ENCODE data around the gene RPS2.

The RPS2 gene

DNA sequence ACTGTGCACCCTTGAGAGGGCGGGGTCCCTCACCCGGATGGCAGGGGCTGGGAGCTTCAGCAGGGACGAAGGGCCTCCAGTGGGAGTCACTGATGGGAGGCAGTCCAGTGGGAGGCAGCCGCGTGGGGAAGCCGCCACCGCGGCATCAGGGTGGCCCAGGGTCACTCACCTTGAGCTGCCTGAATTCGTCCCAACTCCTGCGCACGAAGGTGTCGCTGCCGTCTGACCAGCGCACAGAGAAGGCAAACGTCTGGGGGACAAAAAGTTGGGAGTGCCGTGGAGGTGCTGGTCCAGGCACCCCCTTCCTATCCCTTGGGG lies 16.1 kb upstream of the RPS2 start:
- FAIRE-seq: no peak

DNA sequence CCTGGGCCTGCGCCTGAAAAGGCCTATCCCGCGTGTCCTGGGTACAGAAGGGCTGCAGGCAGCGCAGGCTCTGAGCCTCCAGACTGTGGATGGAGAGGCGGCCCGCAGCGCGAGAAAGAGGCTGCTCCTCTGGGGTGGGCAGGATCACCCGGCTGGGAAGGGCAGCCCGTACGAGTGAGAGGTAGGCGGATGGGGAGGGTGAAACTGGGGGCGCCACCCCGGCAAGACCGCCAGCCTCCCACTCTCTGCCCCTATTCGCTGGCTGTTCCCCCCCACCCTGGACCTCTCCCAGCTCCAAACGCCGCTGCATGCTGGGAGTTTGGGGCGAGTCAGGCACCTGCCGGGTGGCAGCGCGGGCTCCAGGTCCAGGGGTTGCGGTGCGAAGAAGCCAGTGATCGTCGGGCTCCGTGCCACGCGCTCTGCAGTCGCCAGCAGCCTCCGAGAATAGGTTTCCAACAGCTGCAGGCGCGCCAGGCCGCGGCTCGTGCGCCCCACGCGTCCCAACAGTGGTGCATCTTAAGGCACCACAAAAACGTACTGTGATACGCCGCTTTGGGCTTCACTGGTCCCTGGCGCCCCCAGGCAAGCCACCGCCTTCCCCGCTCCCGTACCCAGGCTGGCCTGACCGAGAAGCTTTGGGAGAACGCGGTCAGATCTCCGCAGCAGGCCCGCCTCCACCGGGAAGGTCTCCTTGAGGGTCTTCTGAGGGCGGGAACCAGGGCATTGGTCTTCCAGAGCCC lies 15.6 kb upstream of the RPS2 start:
- no peak for FAIRE-seq

DNA sequence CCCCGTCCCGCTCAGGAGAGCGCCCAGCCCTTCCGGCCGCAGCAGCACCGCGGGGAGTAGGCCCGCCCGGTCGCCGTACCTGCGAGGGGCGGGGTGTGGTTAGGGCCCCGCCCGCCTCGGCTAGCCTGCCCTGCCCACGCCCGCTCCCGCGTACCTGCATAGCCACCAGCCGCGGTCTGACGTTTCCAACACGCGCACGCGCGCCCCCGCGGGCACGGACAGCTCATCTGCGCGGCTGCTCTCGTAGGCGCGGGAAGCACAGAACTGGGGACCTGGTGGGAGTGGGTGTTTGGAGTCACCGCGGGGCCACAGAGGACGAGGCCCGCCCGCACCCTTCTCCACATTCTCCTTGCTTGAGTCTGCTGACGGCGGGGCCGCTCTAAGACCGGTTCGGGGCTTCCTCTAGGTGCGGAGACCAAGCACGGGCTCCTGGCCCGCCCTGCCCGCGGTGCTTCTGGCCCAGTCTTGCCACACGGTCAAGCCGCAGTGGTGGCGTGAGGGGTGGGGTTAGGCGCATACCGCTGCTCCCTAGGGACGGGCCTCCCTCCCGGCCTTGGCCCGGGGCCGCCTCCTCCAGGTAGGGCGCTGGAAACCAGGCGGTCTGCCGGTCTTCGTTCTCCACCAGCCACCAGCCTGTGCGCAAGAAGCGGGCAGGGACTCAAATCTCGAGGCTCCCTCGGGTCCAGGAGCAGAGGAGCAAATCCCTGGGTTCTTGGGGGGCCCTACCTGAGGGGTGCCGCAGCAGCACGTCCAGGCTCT lies 14.8 kb upstream of the RPS2 start:
- FAIRE-seq: no peak

DNA sequence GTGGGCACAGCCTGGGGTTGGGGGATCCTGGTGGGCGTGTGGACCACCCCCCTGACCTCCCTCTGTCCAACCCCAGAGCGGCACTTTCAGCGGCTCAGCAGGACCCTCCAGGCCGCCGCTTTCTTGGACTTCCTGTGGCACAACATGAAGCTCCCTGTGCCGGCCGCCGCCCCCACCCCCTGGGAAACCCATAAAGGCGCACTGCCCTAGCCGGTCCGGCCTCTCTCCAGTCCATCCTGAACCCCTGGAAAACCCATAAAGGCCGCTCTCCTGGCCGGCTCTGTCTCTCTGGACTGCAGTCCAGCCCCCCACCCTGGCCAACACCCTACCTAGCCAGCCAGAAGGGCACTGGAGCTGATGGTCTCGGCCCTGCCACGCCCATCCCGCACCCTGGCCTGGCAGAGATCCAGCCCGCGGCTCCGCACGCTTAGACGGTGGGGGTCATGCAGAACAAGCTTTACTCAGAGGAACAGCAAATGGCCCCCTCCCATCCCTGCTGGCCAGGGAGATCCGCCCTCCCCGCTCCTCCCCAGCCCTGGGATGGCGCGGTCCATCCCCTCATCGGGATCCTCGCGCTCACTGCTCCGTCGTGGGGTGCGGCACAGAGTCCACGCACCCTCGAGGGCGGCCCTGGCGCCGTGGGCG lies 14.0 kb upstream of the RPS2 start:
- no peak for FAIRE-seq

DNA sequence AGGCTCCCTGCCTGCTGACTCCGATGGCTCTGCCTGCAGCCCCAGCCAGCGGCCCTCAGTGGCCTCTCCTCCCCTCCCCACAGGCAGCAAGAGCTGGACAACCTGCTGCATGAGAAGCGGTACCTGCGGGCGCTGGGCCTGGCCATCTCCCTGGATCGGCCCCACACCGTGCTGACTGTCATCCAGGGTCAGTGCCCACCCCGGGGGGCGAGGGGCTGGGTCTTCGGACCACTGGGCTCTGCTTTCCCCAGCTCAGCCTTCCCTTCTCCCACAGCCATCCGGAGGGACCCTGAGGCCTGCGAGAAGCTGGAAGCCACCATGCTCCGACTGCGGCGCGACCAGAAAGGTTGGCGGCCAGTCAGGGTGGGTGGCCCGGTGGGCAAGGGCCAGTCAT lies 13.2 kb upstream of the RPS2 start:
- FAIRE-seq: no peak

DNA sequence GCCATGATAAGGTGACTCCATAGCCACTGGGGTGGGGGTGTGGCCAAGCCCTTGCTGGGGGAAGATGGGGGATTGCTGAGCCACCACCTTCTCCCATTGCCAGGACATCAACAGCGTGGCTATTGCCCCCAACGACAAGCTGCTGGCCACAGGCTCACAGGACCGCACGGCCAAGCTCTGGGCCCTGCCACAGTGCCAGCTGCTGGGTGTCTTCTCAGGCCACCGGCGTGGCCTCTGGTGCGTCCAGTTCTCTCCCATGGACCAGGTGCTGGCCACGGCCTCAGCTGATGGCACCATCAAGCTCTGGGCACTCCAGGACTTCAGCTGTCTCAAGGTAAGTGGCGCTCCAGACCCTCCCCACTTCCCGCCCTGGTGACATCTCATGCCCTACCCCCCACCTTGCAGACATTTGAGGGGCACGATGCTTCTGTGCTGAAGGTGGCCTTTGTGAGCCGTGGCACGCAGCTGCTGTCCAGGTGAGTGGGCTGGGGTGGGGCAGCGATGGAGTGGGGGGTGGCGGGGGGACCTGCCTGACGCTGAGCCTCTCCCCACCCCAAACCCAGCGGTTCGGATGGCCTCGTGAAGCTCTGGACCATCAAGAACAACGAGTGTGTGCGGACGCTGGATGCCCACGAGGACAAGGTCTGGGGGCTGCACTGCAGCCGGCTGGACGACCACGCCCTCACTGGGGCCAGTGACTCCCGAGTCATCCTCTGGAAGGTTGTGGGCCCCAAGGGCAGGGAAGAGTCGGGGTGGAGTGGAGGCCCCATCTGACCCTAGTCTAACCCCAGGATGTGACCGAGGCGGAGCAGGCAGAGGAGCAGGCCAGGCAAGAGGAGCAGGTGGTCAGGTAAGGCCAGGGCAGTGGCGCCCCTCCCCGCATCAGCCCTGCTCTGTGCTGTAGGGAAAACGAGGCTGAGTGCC lies 12.6 kb upstream of the RPS2 start:
- no peak for FAIRE-seq

DNA sequence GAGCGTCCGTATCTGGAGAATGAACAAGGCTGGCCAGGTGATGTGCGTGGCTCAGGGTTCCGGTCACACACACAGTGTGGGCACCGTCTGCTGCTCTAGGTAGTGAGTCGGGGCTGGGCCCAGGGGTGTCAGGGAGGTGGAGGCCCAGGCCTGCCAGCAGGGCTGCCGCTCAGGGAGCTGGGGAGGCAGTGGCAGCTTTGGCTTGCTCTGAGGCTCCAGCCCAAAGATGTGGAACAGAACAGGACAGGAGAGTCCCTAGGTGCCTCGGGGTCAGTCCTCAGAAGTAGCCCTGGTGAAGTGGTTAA lies 11.5 kb upstream of the RPS2 start:
- no peak for FAIRE-seq

DNA sequence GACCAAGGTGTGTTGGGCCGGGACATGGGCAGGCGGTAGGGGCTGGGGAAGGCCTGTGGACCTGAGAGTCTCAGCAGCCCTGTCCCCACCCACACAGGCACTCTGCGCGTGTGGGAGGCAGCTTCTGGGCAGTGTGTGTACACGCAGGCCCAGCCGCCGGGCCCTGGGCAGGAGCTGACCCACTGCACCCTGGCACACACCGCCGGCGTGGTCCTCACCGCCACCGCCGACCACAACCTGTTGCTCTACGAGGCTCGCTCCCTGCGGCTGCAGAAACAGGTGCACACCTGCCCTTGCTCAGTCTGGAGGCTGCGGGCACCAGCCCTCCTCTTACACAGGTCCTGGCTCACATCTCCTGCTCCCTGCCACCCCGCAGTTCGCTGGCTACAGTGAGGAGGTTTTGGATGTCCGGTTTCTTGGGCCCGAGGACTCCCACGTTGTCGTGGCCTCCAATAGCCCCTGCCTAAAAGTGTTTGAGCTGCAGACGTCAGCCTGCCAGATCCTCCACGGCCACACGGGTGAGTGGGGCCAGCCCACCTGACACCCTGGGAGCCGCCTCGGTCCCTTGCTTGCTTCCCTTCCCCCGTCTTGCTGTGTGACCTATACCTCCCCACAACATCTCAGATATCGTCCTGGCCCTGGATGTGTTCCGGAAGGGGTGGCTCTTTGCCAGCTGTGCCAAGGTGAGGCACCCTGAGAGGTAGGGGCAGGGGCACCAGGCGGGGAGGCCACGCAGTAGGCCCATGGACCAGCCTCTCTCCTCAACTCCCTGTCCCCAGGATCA lies 11.0 kb upstream of the RPS2 start:
- FAIRE-seq: no peak

DNA sequence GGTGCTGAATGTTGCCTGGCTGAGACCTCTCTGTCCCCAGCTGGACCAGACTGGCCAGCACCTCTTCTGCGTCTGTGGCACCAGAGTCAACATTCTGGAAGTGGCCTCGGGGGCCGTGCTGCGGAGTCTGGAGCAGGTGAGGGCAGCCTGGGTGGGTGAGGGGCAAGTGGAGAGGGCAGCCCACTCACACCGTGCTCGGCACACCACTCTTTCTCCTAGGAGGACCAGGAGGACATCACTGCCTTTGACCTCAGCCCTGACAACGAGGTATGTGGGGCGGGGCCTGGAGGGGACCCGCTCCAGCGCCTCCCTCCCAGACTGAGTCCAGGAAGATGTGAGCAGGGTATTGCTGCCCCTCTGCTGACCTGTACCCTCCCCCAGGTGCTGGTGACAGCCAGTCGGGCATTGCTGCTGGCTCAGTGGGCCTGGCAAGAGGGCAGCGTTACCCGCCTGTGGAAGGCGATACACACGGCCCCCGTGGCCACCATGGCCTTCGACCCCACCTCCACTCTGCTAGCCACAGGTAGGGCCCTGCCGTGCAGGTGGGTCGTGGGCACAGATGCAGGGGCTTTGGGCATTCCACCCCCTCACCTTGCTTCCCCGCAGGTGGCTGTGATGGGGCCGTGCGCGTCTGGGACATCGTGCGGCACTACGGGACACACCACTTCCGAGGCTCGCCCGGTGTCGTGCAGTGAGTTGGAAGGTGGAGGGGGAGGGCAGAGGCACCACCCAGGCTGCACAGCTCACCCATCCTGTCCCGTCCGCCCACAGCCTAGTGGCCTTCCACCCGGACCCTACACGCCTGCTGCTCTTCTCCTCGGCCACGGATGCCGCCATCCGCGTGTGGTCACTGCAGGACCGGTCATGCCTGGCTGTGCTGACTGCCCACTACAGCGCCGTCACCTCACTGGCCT lies 9.8 kb upstream of the RPS2 start:
- no peak for FAIRE-seq

DNA sequence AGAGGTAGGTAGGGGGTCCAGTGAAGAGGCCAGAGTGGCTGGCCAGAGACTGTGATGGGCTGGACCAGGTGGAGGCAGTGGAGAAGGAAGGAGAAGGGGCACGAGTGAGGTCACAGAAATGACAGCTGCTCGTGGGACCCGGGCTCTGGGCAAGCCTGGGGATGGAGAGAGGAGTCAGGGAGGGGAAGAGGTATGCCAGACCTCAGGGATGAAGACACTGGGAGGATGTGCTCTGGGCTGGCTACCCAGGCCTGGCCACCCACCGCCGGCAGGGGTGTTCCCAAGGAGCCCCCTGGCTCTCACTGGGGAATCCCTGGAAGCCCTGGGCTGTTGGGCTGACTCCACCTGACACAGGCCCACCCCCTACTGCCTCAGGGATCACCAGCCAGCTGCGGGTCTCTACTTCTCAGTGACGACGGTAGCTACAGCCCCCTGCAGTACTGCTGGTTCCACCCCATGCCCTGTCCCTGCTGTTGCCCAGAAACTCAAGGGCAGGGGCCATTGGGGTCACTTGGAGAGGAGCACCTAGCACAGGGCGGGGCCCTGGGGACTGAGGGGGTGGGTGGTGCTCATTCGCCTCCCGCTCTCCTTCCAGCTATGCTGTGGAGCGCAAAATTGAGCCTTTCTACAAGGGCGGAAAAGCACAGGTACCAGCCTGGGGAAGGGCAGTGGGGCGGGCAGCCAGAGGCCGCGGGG lies 9.0 kb upstream of the RPS2 start:
- FAIRE-seq: no peak

DNA sequence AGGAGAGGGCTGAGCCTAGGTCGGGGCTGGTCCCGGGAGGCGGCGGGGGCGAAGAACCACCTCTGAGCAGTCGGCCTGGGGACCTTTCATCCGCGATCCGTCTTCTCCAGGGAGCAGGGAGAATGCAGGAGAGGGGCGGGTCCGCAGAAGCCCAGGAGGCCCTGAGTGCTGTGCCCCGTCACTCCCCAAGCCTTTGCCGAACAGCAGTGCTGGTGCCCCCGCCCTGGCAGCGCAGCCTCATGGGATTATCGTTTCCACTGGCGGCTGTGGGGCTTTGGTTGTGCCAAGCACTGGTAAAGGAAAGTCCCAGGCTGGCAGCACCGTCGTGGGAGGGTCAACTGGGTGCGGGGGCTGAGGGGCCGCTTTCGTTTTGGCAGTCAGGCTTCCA lies 7.9 kb upstream of the RPS2 start:
- no peak for FAIRE-seq

DNA sequence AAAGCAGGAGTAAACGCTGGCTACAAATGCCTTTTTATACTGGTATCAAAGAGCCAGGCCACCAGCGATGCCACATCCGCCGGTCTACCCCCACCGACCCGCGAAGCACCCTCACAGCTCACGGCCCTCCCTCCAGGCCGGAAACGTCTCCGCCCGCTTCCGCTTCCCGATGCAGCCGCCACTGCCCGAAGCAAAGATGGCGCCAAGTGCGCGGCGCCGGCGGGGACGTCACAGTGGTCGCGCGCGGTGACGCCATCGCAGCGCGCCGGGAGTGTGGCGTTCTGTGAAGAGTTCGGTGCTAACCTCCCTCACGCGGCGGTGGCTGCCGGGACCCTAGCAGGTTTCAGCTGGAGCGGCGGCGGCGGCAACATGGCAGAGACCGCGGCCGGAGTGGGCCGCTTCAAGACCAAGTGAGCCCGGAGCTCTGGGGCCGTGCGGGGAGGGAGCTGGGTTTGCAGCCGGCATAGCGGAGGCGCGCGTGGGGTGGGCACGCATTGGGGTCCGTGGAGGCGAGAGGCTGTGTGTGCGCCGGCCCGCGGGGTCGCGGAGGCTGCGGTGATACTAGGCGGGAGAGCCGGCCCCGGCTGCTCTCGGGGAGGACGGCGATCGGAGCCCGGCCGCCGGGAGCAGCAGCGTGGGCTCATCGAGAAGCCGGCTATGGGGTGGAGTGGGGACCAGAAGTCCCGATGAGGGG lies 7.3 kb upstream of the RPS2 start, which contains the start of gene TBL3:
TSS of gene TBL3 (plus strand) at position 258 of the 694 bp plus-strand sequence. CDS start at position 370, 112 bp downstream.
- no peak for FAIRE-seq

DNA sequence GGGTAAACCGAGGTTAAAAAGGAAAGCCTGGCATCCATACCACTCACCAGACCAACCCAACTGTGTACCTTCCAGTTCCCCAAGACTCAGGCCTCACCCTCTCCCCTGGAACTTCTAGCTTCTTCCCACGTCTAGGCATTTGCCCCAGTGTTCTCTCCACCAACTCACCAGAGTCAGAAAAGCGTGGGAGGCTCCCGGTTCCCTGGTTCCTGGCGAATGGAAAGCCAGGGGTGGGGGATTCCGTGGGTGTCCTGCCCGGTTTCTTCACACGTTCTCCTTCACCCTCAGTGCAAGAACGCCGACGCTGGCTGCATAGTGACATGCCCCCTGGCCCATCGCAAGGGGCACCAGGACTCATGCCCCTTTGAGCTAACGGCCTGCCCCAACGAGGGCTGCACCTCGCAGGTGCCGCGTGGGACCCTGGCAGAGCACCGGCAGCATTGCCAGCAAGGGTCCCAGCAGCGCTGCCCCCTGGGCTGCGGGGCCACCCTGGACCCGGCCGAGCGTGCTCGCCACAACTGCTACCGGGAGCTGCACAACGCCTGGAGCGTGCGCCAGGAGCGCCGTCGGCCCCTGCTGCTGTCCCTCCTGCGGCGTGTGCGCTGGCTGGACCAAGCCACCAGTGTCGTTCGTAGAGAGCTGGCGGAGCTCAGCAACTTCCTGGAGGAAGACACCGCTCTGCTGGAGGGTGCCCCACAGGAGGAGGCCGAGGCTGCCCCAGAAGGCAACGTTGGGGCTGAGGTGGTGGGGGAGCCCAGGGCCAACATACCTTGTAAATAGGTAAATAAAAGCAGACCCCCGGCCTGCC lies 3.7 kb upstream of the RPS2 start:
- no peak for FAIRE-seq

DNA sequence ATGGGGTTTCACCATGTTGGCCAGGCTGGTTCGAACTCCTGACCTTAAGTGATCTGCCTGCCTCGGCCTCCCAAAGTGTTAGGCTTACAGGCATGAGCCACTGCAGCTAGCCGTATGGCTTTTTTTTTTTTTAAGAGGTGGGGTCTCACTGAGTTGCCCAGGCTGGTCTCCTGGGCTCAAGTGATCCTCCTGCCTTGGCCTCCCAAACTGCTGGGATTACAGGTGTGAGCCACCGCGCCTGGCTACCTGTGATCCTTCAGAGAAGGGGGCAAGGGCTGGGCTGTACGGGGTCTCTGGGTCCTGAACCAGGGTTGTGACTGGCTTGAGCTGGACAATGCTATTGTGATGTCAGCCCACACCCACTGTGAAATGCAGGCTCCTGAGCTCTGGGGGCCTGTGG lies 1.8 kb upstream of the RPS2 start, which contains the start of gene RNF151:
TSS of gene RNF151 (plus strand) at position 397 of the 400 bp plus-strand sequence. CDS start 26 bp downstream, outside the sequence.
- FAIRE-seq: no peak

DNA sequence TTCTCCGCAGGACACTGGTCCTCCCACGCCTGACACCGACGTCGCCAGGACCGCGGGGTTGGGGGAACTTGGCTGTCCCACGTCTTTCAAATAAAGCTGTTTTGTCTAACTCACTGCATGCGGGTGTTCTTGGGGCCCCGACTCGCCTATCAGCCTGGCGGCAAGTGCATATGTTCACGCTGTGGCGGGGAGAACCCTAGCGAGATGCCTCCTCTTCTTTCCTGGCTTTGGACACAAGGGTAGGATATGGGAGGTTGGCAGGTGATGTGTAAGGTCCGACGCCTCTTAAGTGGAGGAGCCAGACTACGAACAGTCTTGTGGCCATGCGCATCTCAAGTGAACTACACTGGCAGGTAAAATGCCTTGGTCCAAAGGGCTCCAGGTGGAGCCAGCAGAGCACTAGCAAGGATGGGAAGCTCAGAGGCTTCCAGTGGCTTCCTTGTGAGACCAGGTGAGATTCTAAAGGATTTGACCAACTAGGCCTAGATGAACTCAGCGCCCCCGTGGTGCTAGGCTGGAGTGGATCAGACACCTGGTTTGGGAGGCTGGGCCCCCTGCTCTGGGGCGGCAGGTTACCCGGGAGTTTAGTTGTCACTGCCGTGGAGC lies 873 bp upstream of the RPS2 start:
- no peak for FAIRE-seq

DNA sequence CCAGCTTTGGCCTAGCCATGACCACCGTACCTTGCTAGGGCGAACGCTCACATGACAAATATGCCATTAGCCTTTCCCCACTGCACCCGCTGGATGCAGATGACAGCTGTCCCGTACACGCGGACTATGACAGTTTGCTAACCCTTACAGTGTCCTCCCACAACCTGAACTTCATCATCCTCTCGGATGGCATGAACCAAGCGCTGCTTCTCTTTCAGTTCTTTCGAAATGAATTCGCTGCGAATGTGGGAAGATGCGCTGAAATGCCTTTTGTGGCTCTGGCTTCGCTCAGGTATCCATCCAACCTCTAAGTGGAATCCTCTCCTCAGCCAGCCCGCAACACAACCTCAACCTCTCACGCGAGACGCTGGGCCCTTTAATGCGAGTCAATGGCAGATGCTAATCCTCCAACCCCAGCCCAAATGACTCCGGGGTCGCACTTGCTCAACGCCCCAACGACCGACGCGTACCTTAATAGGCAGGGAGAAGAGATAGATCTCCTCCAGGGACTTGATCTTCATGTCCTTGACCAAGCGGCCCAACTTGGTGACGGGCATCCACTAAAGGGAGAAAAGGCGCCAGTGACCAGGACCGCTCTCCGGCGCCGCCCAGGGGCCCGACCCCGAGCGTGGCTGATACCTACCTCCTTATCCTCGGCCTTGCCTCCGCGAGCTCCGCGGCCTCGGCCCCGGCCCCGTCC lies 670 bp downstream of the RPS2 start:
- no peak for FAIRE-seq
